Measurements from ENCODE around the gene CCDC74A.

The CCDC74A gene

GRCh38 chr2:131572175-131572574 is 44.5 kb downstream of the CCDC74A start:
- no peak for DNase-seq

GRCh38 chr2:131577812-131578211 is 50.1 kb downstream of the CCDC74A start:
- no peaks in the 10 kb centered on the region for H3K4me1 ChIP-seq
- H3K4me3 ChIP-seq, result no peak overlapping the region
- H3K27me3 ChIP-seq, result peaks cover 0 to 3% of the 10 kb centered on the region in 2 donors
- no peak for DNase-seq
- no peaks in the 10 kb centered on the region for H3K9me3 ChIP-seq
- no peaks in the 10 kb centered on the region for H3K36me3 ChIP-seq
- intact Hi-C loops (cut with DNase I; ENCODE audit: low total_unique reads), result no loop called here
- no peak for TF ChIP-seq CTCF (IDR thresholded peaks at IDR 0.05)
- no peak overlapping the region for H3K27ac ChIP-seq

More at GRCh38 chr2:131572175-131572574, 44.5 kb downstream of the CCDC74A start:
- H3K9me3 ChIP-seq, result no peaks in the 10 kb centered on the region
- no peak overlapping the region for H3K27ac ChIP-seq
- no peak overlapping the region for H3K4me3 ChIP-seq
- intact Hi-C loops (cut with DNase I; ENCODE audit: low total_unique reads), result no loop called here
- H3K27me3 ChIP-seq, result peaks cover 0 to 3% of the 10 kb centered on the region in 2 donors
- no peaks in the 10 kb centered on the region for H3K4me1 ChIP-seq
- no peaks in the 10 kb centered on the region for H3K36me3 ChIP-seq
- no peak for TF ChIP-seq CTCF (IDR thresholded peaks at IDR 0.05)

- no peak overlapping the region for H3K27ac ChIP-seq
- H3K27me3 ChIP-seq, result peaks cover 0 to 3% of the 10 kb centered on the region in 2 donors
- no peak for TF ChIP-seq CTCF (IDR thresholded peaks at IDR 0.05)
- no peak overlapping the region for H3K4me3 ChIP-seq
- H3K9me3 ChIP-seq, result no peaks in the 10 kb centered on the region
- H3K36me3 ChIP-seq, result no peaks in the 10 kb centered on the region
- no peak for DNase-seq
- H3K4me1 ChIP-seq, result no peaks in the 10 kb centered on the region
- intact Hi-C loops (cut with DNase I; ENCODE audit: low total_unique reads), result no loop called here
These were observed 52.5 kb downstream of the CCDC74A start for GRCh38 chr2:131580187-131580586.
